NB4 (cell line): ENCODE data around the gene ABHD12.

Source experiments
- CTCF ChIP-seq: IDR thresholded peaks from one replicate; pipeline ENCODE4 v1.5.1; 2012; ENCODE audit warnings: low read depth, low read length
- MYC ChIP-seq: IDR thresholded peaks from 2 replicates; pipeline ENCODE4 v1.6.1; 2011; ENCODE audit warnings: low read depth, low read length

DNA sequence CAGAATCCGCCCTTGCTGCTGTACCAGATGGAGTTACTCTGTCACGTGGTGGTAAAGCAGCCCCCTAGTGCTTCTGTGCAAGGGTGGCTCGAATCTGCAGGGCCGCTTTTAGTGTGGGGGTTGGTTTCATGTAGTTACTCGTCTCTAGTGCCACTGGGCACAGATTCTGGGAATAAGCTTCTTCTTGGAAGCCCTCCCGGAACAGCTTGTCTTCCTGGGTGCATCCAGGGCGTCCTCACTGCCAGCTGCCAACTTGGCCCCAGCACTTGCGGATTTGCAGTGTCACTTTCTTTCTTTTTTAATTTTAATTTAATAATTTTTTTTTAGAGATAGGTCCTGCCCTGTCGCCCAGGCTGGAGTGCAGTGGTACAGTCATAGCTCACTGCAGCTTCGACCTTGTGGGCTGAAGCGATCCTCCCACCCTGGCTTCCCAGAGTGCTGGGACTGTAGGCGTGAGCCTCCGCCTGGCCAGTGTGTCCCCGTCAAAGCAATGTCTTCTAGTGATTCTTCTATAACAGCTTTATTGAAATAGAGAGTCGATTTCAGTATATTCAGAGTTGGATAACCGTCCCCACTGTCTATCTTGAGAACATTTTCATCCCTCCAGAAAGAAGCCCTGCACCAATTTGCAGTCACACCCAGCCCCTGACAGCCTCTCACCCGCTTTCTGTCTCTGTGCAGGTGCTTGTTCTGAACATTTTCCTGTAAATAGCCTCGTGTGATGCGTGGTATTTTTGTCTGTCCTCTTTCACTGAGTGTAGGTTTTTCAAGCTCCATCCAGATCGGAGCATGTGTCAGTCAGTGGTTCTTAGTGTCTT lies 116.9 kb downstream of the ABHD12 start:
- TF ChIP-seq MYC (no peak), CTCF (no peak)
